ENCODE results near the gene AGPAT4.

DNA sequence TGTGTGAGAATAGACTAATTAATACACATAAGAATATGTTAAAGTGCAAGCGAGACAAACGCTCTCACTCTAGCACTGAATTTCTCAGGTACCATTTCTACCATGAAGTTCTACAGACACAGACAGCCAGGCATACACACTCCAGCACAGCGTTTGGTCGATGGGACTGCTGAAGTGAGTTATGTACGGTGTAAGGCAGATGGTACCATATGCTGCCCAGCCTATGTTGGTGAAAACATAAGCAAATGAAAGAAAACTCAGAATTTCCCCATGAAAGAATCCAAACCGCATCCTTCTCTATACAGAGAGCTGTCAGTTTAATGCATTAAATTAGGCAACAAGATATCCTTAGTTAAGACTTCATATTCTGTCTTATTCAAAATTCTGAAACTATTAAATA lies 34.9 kb downstream of the AGPAT4 start:
- TF ChIP-seq EZH2phosphoT487 (IDR thresholded peaks at IDR 0.05; ENCODE audit: borderline replicate concordance, low read depth, low read length): no peak
- no peak for TF ChIP-seq CTCF (conservative IDR thresholded peaks at IDR 0.05; ENCODE audit: low read length)
